ENCODE results near the gene DCXR. TPM values are rescaled to one million over a fixed set of nuclear protein-coding genes. Genes with fewer than 3 reads are reported as not detected.

DCXR gene
- total and polyA plus RNA-seq, 5 donors from 2014 or later: 96.9 to 150 (median 129) TPM

DNA sequence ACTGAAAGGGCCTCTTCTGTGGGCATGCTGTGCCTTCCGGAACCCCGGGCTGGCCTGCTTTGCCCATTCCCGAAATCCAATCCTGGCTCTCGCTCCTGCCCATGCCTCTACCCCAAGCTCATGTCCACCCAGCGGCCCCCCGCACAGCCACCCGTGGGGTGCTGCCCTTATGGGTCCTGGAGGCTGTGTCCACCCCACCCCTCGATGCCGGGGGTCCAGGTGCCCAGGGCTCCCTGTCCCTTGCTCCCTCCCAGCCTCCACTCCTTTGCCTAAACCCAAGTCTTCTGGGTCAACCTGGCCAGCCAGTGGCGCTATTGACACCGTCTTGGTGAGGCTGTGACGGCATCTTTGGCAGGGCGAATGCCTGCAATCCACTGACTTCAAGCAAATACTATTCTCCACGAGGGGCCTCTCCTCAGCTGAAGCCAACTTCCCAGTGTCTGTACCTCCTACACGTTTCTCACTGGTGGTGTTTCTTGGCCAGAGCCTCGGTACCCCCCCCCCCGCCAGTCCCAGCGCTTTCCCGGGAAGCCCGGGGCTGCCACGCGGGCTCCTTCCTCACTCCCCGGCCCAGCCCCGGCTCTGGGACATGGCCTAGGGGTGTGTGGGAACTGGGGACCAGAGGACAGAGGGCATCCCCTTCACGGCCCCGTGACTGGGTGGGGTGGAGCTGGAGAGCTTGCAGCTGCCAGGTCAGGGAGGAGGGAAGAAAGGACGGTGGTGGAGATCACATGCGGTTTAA lies 40.3 kb upstream of the DCXR start:
- Histone ChIP-seq H3K9me3 (ENCODE audit: control insufficient read depth in 2 of 2, low read length in 2 of 2) (no peaks in the 10 kb centered on the region), H3K27ac (ENCODE audit: insufficient read depth, low read length, poor library complexity, severe bottlenecking) (no peak overlapping the region), H3K36me3 (ENCODE audit: control insufficient read depth, insufficient read depth, low read length) (peaks cover 15% of the 10 kb centered on the region), H3K4me3 (ENCODE audit: low read depth, low read length) (no peak overlapping the region), H3K4me1 (ENCODE audit: control insufficient read depth, insufficient read depth, low read length, poor library complexity, severe bottlenecking) (no peaks in the 10 kb centered on the region), H3K27me3 (ENCODE audit: control insufficient read depth, insufficient read depth, low read length) (no peaks in the 10 kb centered on the region)
- H3K4me1 Mint-ChIP-seq: no peaks in the 10 kb centered on the region
- H3K36me3 Mint-ChIP-seq: no peaks in the 10 kb centered on the region
- DNase-seq: no peak
- H3K27ac Mint-ChIP-seq: no peak overlapping the region
- H3K27me3 Mint-ChIP-seq: peaks cover 13% of the 10 kb centered on the region
- no peak for ATAC-seq (ENCODE audit: low read depth in 2 of 2)
- no peaks in the 10 kb centered on the region for H3K9me3 Mint-ChIP-seq
- no peak overlapping the region for H3K4me3 Mint-ChIP-seq

DNA sequence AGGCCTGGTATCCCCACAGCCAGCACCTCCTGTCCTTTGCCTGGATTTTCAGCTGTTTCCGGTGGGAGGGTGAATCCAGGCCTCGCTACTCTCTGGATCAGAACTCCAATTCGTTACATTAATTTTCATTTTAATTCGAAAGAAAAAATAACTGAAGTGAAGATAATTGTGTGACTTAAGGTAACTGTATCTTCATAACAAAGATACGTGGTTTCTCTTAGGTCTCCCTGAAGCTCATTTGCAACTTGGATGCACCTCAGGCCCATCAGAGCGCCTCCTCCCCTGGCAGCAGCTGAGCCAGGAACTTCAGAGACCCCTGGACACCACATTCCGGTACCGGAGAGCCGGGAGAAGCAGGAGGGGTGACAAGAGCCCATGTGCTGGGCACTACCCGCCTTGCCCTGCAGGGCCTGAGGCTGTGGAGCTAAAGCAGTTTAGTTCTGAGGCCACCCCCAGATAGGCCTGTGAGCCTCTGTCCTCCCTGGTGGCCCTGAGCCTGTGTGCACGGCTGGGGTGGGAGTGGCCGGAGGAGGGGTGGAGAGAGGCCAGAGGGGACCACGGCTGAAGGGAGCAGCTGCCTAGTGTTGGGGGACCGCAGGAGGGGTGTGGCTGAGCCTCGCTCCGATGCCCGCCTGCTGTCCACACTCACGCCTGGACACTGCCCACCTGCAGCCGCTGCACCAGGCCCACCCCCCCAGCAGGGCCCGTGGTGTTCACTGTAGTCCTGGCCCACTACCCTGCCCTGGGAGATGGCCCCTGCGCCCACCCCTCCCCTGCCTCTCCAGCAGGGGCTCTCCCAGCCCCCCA lies 39.5 kb upstream of the DCXR start:
- Mint-ChIP-seq H3K27me3 (peaks cover 19% of the 10 kb centered on the region), H3K27ac (no peak overlapping the region), H3K9me3 (no peaks in the 10 kb centered on the region), H3K4me3 (no peak overlapping the region), H3K36me3 (no peaks in the 10 kb centered on the region), H3K4me1 (no peaks in the 10 kb centered on the region)
- ATAC-seq (ENCODE audit: low read depth in 2 of 2) (no peak), DNase-seq (no peak)
- H3K27me3 ChIP-seq (ENCODE audit: control insufficient read depth, insufficient read depth, low read length): no peaks in the 10 kb centered on the region
- H3K9me3 ChIP-seq (ENCODE audit: control insufficient read depth in 2 of 2, low read length in 2 of 2): no peaks in the 10 kb centered on the region
- peaks cover 13% of the 10 kb centered on the region for H3K36me3 ChIP-seq (ENCODE audit: control insufficient read depth, insufficient read depth, low read length)
- H3K4me1 ChIP-seq (ENCODE audit: control insufficient read depth, insufficient read depth, low read length, poor library complexity, severe bottlenecking): no peaks in the 10 kb centered on the region
- no peak overlapping the region for H3K4me3 ChIP-seq (ENCODE audit: low read depth, low read length)
- no peak overlapping the region for H3K27ac ChIP-seq (ENCODE audit: insufficient read depth, low read length, poor library complexity, severe bottlenecking)

DNA sequence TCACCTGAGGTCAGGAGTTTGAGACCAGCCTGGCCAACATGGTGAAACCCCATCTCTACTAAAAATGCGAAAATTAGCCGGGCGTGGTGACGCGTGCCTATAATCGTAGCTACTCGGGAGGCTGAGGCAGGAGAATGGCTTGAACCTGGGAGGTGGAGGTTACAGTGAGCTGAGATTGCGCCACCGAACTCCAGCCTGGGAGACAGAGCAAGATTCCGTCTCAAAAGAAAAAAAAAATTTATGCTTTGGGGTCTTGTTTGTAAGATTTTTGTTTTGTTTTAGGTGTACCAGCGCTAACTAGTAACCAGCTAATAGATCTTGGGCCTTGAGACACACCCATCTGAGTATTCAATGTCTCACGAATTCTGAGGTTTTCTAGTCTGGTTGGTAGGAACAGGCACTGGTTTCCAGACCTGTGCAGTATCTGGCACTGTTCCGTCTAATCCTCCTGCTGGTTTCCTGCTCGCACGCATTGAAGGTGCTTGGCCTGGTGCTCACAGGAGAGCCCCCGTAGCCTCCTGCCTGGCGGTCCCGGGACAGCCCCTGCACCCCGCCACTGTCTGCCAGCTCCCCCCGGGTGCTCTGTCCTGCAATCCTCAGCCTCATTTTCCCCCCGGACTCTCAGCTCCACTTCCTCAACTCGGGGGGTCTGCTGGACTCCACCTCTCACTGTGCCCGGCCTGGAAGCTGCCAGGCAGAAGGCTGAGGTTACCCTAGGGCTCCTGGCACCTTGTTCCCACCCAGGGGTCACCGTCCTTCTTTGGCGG lies 38.7 kb upstream of the DCXR start:
- DNase-seq (no peak), ATAC-seq (ENCODE audit: low read depth in 2 of 2) (no peak)
- Mint-ChIP-seq H3K9me3 (no peaks in the 10 kb centered on the region), H3K36me3 (no peaks in the 10 kb centered on the region), H3K27ac (peak overlapping the region in 1 of 3 donors; percentile 60), H3K27me3 (peaks cover 19% of the 10 kb centered on the region), H3K4me3 (no peak overlapping the region), H3K4me1 (no peaks in the 10 kb centered on the region)
- Histone ChIP-seq H3K4me1 (ENCODE audit: control insufficient read depth, insufficient read depth, low read length, poor library complexity, severe bottlenecking) (no peaks in the 10 kb centered on the region), H3K27me3 (ENCODE audit: control insufficient read depth, insufficient read depth, low read length) (no peaks in the 10 kb centered on the region), H3K9me3 (ENCODE audit: control insufficient read depth in 2 of 2, low read length in 2 of 2) (no peaks in the 10 kb centered on the region), H3K27ac (ENCODE audit: insufficient read depth, low read length, poor library complexity, severe bottlenecking) (no peak overlapping the region), H3K4me3 (ENCODE audit: low read depth, low read length) (no peak overlapping the region), H3K36me3 (ENCODE audit: control insufficient read depth, insufficient read depth, low read length) (peaks cover 13% of the 10 kb centered on the region)

DNA sequence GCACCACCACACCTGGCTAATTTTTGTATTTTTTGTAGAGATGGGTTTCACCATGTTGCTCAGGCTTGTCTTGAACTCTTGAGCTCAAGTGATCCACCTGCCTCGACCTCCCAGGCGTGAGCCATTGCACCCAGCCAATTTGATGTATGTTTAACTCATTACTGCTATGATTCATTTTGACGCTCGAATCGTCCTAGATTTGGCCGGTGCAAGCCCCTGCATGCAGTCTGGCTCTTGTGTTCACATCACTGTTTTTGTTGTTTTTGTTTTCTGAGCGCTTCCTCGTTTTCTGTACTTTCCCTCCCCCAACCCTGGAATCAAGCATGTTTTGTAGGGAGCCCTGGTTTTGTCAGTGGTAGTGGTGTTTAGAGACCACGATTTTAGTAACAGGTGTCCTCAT lies 35.9 kb upstream of the DCXR start:
- no peak for DNase-seq
- H3K9me3 Mint-ChIP-seq: no peaks in the 10 kb centered on the region
- no peak overlapping the region for H3K27ac Mint-ChIP-seq
- no peak overlapping the region for H3K4me3 ChIP-seq (ENCODE audit: low read depth, low read length)
- H3K9me3 ChIP-seq (ENCODE audit: control insufficient read depth in 2 of 2, low read length in 2 of 2): no peaks in the 10 kb centered on the region
- no peak overlapping the region for H3K4me3 Mint-ChIP-seq
- no peak overlapping the region for H3K27ac ChIP-seq (ENCODE audit: insufficient read depth, low read length, poor library complexity, severe bottlenecking)
- ATAC-seq (ENCODE audit: low read depth in 2 of 2): no peak
- peaks cover 19% of the 10 kb centered on the region for H3K27me3 Mint-ChIP-seq
- no peaks in the 10 kb centered on the region for H3K36me3 Mint-ChIP-seq
- no peaks in the 10 kb centered on the region for H3K4me1 ChIP-seq (ENCODE audit: control insufficient read depth, insufficient read depth, low read length, poor library complexity, severe bottlenecking)
- no peaks in the 10 kb centered on the region for H3K27me3 ChIP-seq (ENCODE audit: control insufficient read depth, insufficient read depth, low read length)
- no peaks in the 10 kb centered on the region for H3K36me3 ChIP-seq (ENCODE audit: control insufficient read depth, insufficient read depth, low read length)
- no peaks in the 10 kb centered on the region for H3K4me1 Mint-ChIP-seq

DNA sequence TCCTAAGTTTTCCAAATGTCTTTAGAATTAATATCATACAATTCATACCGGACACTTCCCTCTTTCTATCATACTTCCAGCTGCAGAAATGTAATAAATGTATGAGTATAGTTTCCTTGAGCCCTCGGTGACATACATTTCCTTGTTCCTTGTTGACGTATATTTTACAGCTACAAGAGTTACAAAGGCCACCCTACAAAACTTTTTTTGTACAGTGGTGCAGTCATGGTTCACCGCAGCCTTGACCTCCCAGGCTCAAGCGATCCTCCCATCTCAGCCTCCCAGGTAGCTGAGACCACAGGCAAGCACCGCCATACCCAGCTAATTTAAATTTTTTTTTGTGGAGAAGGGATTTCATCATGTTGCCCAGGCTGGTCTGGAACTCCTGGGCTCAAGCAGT lies 35.3 kb upstream of the DCXR start:
- H3K4me3 Mint-ChIP-seq: no peak overlapping the region
- Histone ChIP-seq H3K27me3 (ENCODE audit: control insufficient read depth, insufficient read depth, low read length) (no peaks in the 10 kb centered on the region), H3K36me3 (ENCODE audit: control insufficient read depth, insufficient read depth, low read length) (no peaks in the 10 kb centered on the region), H3K4me3 (ENCODE audit: low read depth, low read length) (no peak overlapping the region), H3K4me1 (ENCODE audit: control insufficient read depth, insufficient read depth, low read length, poor library complexity, severe bottlenecking) (no peaks in the 10 kb centered on the region), H3K27ac (ENCODE audit: insufficient read depth, low read length, poor library complexity, severe bottlenecking) (no peak overlapping the region), H3K9me3 (ENCODE audit: control insufficient read depth in 2 of 2, low read length in 2 of 2) (no peaks in the 10 kb centered on the region)
- no peaks in the 10 kb centered on the region for H3K4me1 Mint-ChIP-seq
- no peaks in the 10 kb centered on the region for H3K9me3 Mint-ChIP-seq
- peaks cover 19% of the 10 kb centered on the region for H3K27me3 Mint-ChIP-seq
- H3K36me3 Mint-ChIP-seq: no peaks in the 10 kb centered on the region
- no peak for DNase-seq
- ATAC-seq (ENCODE audit: low read depth in 2 of 2): no peak
- no peak overlapping the region for H3K27ac Mint-ChIP-seq

DNA sequence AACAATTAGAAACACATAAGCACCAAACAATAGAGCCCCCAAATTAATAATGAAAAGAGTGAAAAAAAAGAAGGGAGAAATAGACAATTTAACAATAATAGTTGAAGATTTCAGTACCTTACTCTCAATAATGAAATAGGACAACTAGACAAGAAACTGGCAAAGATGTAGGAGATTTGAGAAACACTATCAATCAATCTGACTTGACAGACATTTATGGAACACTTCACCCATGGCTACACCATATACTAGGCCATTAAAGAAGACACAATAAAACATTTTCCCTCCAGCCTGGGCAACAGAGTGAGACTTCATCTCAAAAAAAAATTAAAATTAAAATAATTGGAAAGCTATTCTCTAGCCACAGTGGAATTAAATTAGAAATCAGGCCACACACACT lies 33.1 kb upstream of the DCXR start:
- no peaks in the 10 kb centered on the region for H3K9me3 Mint-ChIP-seq
- H3K27me3 Mint-ChIP-seq: peaks cover 19% of the 10 kb centered on the region
- peaks cover 0 to 10% (median 3%) of the 10 kb centered on the region in 4 donors for H3K4me1 Mint-ChIP-seq
- DNase-seq (no peak), ATAC-seq (ENCODE audit: low read depth in 2 of 2) (no peak)
- H3K9me3 ChIP-seq (ENCODE audit: control insufficient read depth in 2 of 2, low read length in 2 of 2): no peaks in the 10 kb centered on the region
- no peaks in the 10 kb centered on the region for H3K36me3 Mint-ChIP-seq
- H3K27ac ChIP-seq (ENCODE audit: insufficient read depth, low read length, poor library complexity, severe bottlenecking): no peak overlapping the region
- H3K4me3 ChIP-seq (ENCODE audit: low read depth, low read length): no peak overlapping the region
- no peak overlapping the region for H3K4me3 Mint-ChIP-seq
- no peaks in the 10 kb centered on the region for H3K36me3 ChIP-seq (ENCODE audit: control insufficient read depth, insufficient read depth, low read length)
- H3K27ac Mint-ChIP-seq: peak overlapping the region in 2 of 3 donors; percentile 2 to 89
- peaks cover 7% of the 10 kb centered on the region for H3K4me1 ChIP-seq (ENCODE audit: control insufficient read depth, insufficient read depth, low read length, poor library complexity, severe bottlenecking)
- no peaks in the 10 kb centered on the region for H3K27me3 ChIP-seq (ENCODE audit: control insufficient read depth, insufficient read depth, low read length)

DNA sequence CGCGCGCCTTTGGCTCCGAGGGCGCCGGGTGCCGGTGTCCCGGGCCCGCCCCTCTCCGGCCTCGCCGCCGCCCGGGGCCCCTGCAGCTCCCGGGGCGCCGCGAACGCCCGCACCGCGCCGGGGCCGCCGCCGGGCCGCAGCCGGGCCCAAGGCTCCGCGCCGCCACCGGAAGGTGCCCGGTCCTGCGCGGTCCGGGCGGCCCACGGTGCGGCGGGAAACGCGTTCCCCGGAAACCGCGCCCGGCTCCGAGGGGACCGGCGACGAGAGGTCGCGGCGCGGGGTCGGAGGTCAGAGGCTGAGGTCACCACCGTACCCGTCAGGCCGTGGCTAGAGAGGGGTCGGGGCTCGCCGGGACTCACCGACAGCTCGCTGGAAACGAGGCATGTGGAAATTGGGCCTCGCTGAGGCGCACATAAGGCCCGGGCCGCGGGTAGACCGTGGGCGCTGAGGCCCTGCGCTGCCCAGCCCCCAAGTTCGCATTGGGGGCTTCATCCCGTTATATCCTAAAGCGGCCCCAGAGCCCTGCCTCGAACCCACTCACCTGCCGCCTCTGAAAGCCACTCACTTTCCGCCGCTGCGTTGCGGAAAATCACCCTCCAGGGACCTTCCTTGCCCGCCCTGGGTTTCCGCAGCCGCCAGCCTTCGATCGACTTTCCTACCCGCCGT lies 28.3 kb upstream of the DCXR start, which contains the start of gene DUS1L:
Gene DUS1L (minus strand): TSS at position 167 of the 666 bp plus-strand sequence. CDS start 745 bp downstream, outside the sequence.
- Mint-ChIP-seq H3K27ac (peak within 1 kb of the TSS; percentile 89 to 93 (median 89)), H3K4me3 (peak within 1 kb of the TSS; percentile 83 to 90 (median 89)), H3K9me3 (peaks cover 0 to 2% (median 0%) of the 10 kb centered on the region in 7 donors), H3K36me3 (no peaks in the 10 kb centered on the region), H3K4me1 (peaks cover 0 to 19% (median 3%) of the 10 kb centered on the region in 4 donors), H3K27me3 (no peaks in the 10 kb centered on the region)
- Histone ChIP-seq H3K4me3 (ENCODE audit: low read depth, low read length) (peak within 1 kb of the TSS; percentile 44), H3K36me3 (ENCODE audit: control insufficient read depth, insufficient read depth, low read length) (peaks cover 6% of the 10 kb centered on the region), H3K9me3 (ENCODE audit: control insufficient read depth in 2 of 2, low read length in 2 of 2) (no peaks in the 10 kb centered on the region), H3K27me3 (ENCODE audit: control insufficient read depth, insufficient read depth, low read length) (no peaks in the 10 kb centered on the region), H3K4me1 (ENCODE audit: control insufficient read depth, insufficient read depth, low read length, poor library complexity, severe bottlenecking) (peaks cover 25% of the 10 kb centered on the region), H3K27ac (ENCODE audit: insufficient read depth, low read length, poor library complexity, severe bottlenecking) (peak within 1 kb of the TSS; percentile 70)
- peak; percentile 54 to 83 (median 66) for DNase-seq
- peak; percentile 82 to 84 for ATAC-seq (ENCODE audit: low read depth in 2 of 2)

All from CD4-positive, CD25-positive, alpha-beta regulatory T cell (primary cell).